Measurements from ENCODE around the gene SAA2. TPM values are rescaled to one million over a fixed set of nuclear protein-coding genes. Genes with fewer than 3 reads are reported as not detected.

Gene SAA2
- total RNA-seq, 1 experiment from 2014 or later: not detected

GRCh38 chr11:18294862-18295261, 46.4 kb upstream of the SAA2 start:
- Histone ChIP-seq H2BK12ac (ENCODE audit: insufficient read length, low read depth, low read length) (no peak overlapping the region), H3K79me1 (ENCODE audit: insufficient read depth, low read depth, low read length, poor library complexity, severe bottlenecking) (no peaks in the 10 kb centered on the region), H3K9me3 (ENCODE audit: control insufficient read depth, low read depth, low read length) (no peaks in the 10 kb centered on the region), H4K8ac (replicated peaks; ENCODE audit: insufficient read length, low read depth, low read length) (no peak overlapping the region), H4K91ac (ENCODE audit: insufficient read length, low read depth, low read length) (no peak overlapping the region), H3K27me3 (ENCODE audit: insufficient read depth, low read length) (no peaks in the 10 kb centered on the region), H2BK120ac (ENCODE audit: low read depth, low read length, poor library complexity, severe bottlenecking) (no peak overlapping the region), H2AFZ (ENCODE audit: low read length) (no peak overlapping the region), H4K5ac (ENCODE audit: insufficient read length, low read depth, low read length) (no peak overlapping the region), H3K23ac (ENCODE audit: insufficient read length, low read depth, low read length) (no peak overlapping the region), H3K14ac (ENCODE audit: insufficient read depth, low read length) (no peak overlapping the region), H3K4me2 (ENCODE audit: insufficient read depth, insufficient read length, low read length) (no peak overlapping the region), H2AK5ac (ENCODE audit: insufficient read length, low read length) (no peak overlapping the region), H3T11ph (ENCODE audit: low read length) (no peak overlapping the region), H2BK20ac (ENCODE audit: low read depth, low read length, poor library complexity, severe bottlenecking) (no peak overlapping the region), H3K56ac (ENCODE audit: insufficient read length, low read depth, low read length) (no peak overlapping the region), H2BK5ac (ENCODE audit: insufficient read length, low read length) (no peak overlapping the region), H3K4me1 (ENCODE audit: insufficient read depth, low read length) (no peaks in the 10 kb centered on the region), H2BK15ac (ENCODE audit: low read depth, low read length) (no peak overlapping the region), H3K4ac (ENCODE audit: low read depth, low read length) (no peak overlapping the region), H3K79me2 (ENCODE audit: insufficient read depth, low read length) (no peaks in the 10 kb centered on the region), H3K23me2 (ENCODE audit: insufficient read length, low read depth, low read length, poor library complexity, severe bottlenecking) (no peaks in the 10 kb centered on the region), H3K18ac (ENCODE audit: insufficient read length, low read depth, low read length) (no peak overlapping the region), H4K20me1 (ENCODE audit: control insufficient read depth, insufficient read depth, insufficient read length) (no peaks in the 10 kb centered on the region), H3K27ac (ENCODE audit: insufficient read length, low read depth, low read length) (no peak overlapping the region), H3K9ac (ENCODE audit: extremely low read depth, insufficient read length, low read length) (no peak overlapping the region)
- WGBS (ENCODE audit: extremely low coverage, insufficient read length, low lambda C conversion rate): no CpG with 5 or more reads among the region's 5 CpGs
- no peak for DNase-seq
- TF ChIP-seq, protein P1, sequence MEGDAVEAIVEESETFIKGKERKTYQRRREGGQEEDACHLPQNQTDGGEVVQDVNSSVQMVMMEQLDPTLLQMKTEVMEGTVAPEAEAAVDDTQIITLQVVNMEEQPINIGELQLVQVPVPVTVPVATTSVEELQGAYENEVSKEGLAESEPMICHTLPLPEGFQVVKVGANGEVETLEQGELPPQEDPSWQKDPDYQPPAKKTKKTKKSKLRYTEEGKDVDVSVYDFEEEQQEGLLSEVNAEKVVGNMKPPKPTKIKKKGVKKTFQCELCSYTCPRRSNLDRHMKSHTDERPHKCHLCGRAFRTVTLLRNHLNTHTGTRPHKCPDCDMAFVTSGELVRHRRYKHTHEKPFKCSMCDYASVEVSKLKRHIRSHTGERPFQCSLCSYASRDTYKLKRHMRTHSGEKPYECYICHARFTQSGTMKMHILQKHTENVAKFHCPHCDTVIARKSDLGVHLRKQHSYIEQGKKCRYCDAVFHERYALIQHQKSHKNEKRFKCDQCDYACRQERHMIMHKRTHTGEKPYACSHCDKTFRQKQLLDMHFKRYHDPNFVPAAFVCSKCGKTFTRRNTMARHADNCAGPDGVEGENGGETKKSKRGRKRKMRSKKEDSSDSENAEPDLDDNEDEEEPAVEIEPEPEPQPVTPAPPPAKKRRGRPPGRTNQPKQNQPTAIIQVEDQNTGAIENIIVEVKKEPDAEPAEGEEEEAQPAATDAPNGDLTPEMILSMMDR (conservative IDR thresholded peaks at IDR 0.05): no peak
- Mint-ChIP-seq H3K27ac (no peak overlapping the region), H3K4me1 (no peaks in the 10 kb centered on the region), H3K9me3 (no peaks in the 10 kb centered on the region), H3K36me3 (ENCODE audit: insufficient read depth in 1 of 3, low read depth in 3 of 3) (peaks cover 41 to 88% (median 80%) of the 10 kb centered on the region in 3 experiments), H3K4me3 (no peak overlapping the region), H3K27me3 (ENCODE audit: low read depth) (no peaks in the 10 kb centered on the region)

Data from H9 (cell line).